ENCODE results near the gene SERTAD3. TPM values are rescaled to one million over a fixed set of nuclear protein-coding genes. Genes with fewer than 3 reads are reported as not detected.

The SERTAD3 gene
- total RNA-seq, 1 experiment from 2014 or later: 52.2 TPM

GRCh38 chr19:40452016-40452415 lies 7.9 kb upstream of the SERTAD3 start:
- peaks cover 18% of the 10 kb centered on the region for H3K4me1 ChIP-seq
- TF ChIP-seq CTCF (IDR thresholded peaks at IDR 0.05; ENCODE audit: insufficient read depth in 1 of 2, low read depth in 1 of 2, low read length in 1 of 2, severe bottlenecking in 1 of 2, unreplicated experiment in 1 of 2): no peak
- no peak overlapping the region for H3K4me3 Mint-ChIP-seq (ENCODE audit: unreplicated experiment)
- peaks cover 6% of the 10 kb centered on the region for H3K36me3 ChIP-seq (ENCODE audit: control insufficient read depth, insufficient read depth, low read length)
- H3K4me1 Mint-ChIP-seq (ENCODE audit: low read depth, unreplicated experiment): peaks cover 17% of the 10 kb centered on the region
- H3K27ac Mint-ChIP-seq (ENCODE audit: unreplicated experiment): peak overlapping the region; percentile 84
- POLR2A ChIA-PET: interaction anchor here (2.1 kb wide), 1 partner anchor 12 kb away, joined by 26 read pairs; no protein-coding TSS in a partner anchor
- H3K27me3 Mint-ChIP-seq (ENCODE audit: insufficient read depth, unreplicated experiment): no peaks in the 10 kb centered on the region
- intact Hi-C loops (cut with micrococcal nuclease; ENCODE audit: unreplicated experiment): no loop called here
- no peak for DNase-seq
- no TSS peak for BruUV-seq (replicated peaks)
- H3K4me3 ChIP-seq (ENCODE audit: low read depth, low read length): no peak overlapping the region
- no peaks in the 10 kb centered on the region for H3K9me3 Mint-ChIP-seq (ENCODE audit: unreplicated experiment)
- H3K36me3 Mint-ChIP-seq (ENCODE audit: insufficient read depth, unreplicated experiment): peaks cover 30% of the 10 kb centered on the region
- CTCF ChIA-PET: interaction anchor here (0.6 to 2.7 kb wide), 2 partner anchors 10 to 13 kb away, joined by 3 to 34 read pairs; partner anchors contain the start of gene BLVRB
- no peaks in the 10 kb centered on the region for H3K27me3 ChIP-seq (replicated peaks; ENCODE audit: control insufficient read depth, insufficient read depth, low read length)
- no peaks in the 10 kb centered on the region for H3K9me3 ChIP-seq

- Mint-ChIP-seq H3K27ac (ENCODE audit: unreplicated experiment) (no peak overlapping the region), H3K36me3 (ENCODE audit: insufficient read depth, unreplicated experiment) (peaks cover 28% of the 10 kb centered on the region), H3K9me3 (ENCODE audit: unreplicated experiment) (no peaks in the 10 kb centered on the region), H3K27me3 (ENCODE audit: insufficient read depth, unreplicated experiment) (no peaks in the 10 kb centered on the region), H3K4me3 (ENCODE audit: unreplicated experiment) (no peak overlapping the region), H3K4me1 (ENCODE audit: low read depth, unreplicated experiment) (peaks cover 23% of the 10 kb centered on the region)
- TF ChIP-seq CTCF (IDR thresholded peaks at IDR 0.05; ENCODE audit: insufficient read depth in 1 of 2, low read depth in 1 of 2, low read length in 1 of 2, severe bottlenecking in 1 of 2, unreplicated experiment in 1 of 2): no peak
- H3K9me3 ChIP-seq: no peaks in the 10 kb centered on the region
- H3K4me3 ChIP-seq (ENCODE audit: low read depth, low read length): no peak overlapping the region
- intact Hi-C loops (cut with micrococcal nuclease; ENCODE audit: unreplicated experiment): no loop called here
- no TSS peak for BruUV-seq (replicated peaks)
- ChIA-PET POLR2A (no interaction called here), CTCF (no interaction called here)
- no peaks in the 10 kb centered on the region for H3K27me3 ChIP-seq (replicated peaks; ENCODE audit: control insufficient read depth, insufficient read depth, low read length)
- peaks cover 29% of the 10 kb centered on the region for H3K4me1 ChIP-seq
- peaks cover 6% of the 10 kb centered on the region for H3K36me3 ChIP-seq (ENCODE audit: control insufficient read depth, insufficient read depth, low read length)
- no peak for DNase-seq
These were observed 6.5 kb upstream of the SERTAD3 start for GRCh38 chr19:40450664-40451063.

GRCh38 chr19:40449506-40449905 lies 5.4 kb upstream of the SERTAD3 start:
- peaks cover 35% of the 10 kb centered on the region for H3K36me3 Mint-ChIP-seq (ENCODE audit: insufficient read depth, unreplicated experiment)
- H3K9me3 Mint-ChIP-seq (ENCODE audit: unreplicated experiment): no peaks in the 10 kb centered on the region
- Histone ChIP-seq H3K36me3 (ENCODE audit: control insufficient read depth, insufficient read depth, low read length) (peaks cover 6% of the 10 kb centered on the region), H3K4me3 (ENCODE audit: low read depth, low read length) (no peak overlapping the region), H3K27me3 (replicated peaks; ENCODE audit: control insufficient read depth, insufficient read depth, low read length) (no peaks in the 10 kb centered on the region), H3K9me3 (no peaks in the 10 kb centered on the region), H3K4me1 (peaks cover 37% of the 10 kb centered on the region)
- intact Hi-C loops (cut with micrococcal nuclease; ENCODE audit: unreplicated experiment): no loop called here
- DNase-seq: no peak
- no peak overlapping the region for H3K4me3 Mint-ChIP-seq (ENCODE audit: unreplicated experiment)
- ChIA-PET CTCF (no interaction called here), POLR2A (no interaction called here)
- no peak for TF ChIP-seq CTCF (IDR thresholded peaks at IDR 0.05; ENCODE audit: insufficient read depth in 1 of 2, low read depth in 1 of 2, low read length in 1 of 2, severe bottlenecking in 1 of 2, unreplicated experiment in 1 of 2)
- H3K4me1 Mint-ChIP-seq (ENCODE audit: low read depth, unreplicated experiment): peaks cover 26% of the 10 kb centered on the region
- no peak overlapping the region for H3K27ac Mint-ChIP-seq (ENCODE audit: unreplicated experiment)
- H3K27me3 Mint-ChIP-seq (ENCODE audit: insufficient read depth, unreplicated experiment): no peaks in the 10 kb centered on the region
- BruUV-seq (replicated peaks): no TSS peak
